GM21367 (cell line): ENCODE measurements around the gene MACF1.

ENCODE experiments used
- ATAC-seq: cut with Tn5 transposase; IDR thresholded peaks from one replicate; pipeline ENCODE4 v1.9.1; 2021; ENCODE audit not compliant: unreplicated experiment

MACF1 gene

DNA sequence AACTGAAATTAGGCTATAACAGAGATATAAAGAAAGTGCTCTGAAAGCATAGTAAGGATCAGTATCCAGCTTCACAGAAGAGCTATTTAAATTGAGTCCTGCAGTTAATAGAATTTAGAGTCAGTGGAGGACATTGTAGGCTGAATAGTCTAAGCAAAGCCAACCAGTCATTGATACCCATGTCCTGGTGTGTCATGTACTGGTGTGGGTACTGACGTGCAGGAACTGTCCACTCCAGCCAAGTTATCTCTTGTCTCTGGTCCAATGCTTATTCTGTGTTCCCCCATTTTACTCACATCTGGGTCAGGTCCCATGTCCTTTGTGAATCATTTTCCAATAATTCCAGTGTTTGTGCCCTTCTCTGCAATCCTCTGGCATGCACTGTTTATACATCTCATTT, 90.0 kb downstream of the MACF1 start:
- no peak for ATAC-seq

DNA sequence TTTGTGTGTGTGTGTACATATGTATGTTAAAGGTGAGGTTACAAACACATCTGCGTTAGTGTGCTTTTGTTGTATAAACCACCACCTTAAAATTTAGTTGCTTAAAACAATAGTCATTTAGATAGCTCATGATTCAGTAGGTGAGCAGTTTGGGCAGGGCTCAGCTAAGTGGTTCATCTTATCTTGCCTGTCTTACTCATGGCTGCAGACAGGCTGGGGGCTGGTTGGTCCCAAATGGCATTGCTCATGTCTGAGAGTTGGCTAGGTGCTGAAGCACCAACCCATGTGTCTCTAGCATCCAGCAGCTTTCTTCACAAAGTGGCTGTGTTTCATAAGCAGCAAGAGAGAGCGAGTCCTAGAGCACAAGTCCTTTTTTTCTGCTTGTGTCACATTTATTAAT, 91.4 kb downstream of the MACF1 start:
- no peak for ATAC-seq

DNA sequence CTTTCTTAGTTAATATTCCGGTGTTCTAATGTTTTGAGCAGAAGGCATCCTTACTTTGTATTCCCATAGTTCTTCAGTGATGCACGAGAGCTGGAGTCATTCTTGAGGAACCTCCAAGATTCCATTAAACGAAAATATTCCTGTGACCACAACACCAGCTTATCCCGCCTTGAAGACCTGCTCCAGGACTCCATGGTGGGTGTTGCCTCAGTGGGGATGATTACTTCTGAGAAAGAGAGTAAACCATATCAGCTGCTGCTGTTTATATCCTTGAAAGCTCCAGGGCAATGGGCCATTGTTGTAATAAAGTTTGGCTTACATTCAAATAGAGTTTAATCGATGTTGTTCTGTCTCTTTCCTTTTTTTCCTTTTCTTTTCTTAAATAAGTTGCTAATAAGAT, 93.1 kb downstream of the MACF1 start:
- no peak for ATAC-seq

DNA sequence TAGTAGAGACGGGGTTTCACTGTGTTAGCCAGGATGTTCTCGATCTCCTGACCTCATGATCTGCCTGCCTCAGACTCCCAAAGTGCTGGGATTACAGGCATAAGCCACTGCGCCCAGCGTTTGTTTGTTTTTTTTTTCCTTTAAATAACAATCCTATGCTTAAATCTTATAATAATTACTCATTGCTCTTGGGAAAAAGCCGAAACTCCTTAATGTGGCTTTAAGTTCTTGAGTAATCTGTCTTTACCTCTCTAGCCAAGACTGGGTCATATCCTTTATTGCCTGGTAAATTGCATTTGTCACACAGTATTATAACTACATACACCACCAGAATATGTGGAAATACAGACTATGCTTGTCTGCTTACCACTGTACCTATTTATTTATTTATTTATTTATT, 97.1 kb downstream of the MACF1 start:
- no peak for ATAC-seq

GRCh38 chr1:39305555-39305954, 101.1 kb downstream of the MACF1 start:
- ATAC-seq: no peak

- no peak for ATAC-seq
These were observed 105.5 kb downstream of the MACF1 start for GRCh38 chr1:39310015-39310414.

DNA sequence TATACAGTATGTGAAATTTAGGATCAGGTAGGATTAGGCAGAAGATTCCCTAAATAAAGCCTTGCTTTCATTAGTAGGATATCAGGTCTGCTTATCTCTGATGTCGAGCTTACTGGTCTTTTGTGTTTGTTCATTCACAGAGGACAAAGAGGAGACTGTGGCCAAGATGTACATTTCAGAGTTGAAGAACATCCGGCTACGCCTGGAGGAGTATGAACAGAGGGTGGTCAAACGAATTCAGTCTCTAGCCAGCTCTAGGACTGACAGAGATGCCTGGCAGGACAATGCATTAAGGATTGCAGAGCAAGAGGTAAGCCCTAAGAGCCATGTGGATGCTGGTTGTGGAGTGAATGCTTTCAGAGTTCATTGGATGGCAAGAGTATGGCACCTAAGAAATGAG, 106.2 kb downstream of the MACF1 start:
- ATAC-seq: no peak

GRCh38 chr1:39317111-39317510, 112.6 kb downstream of the MACF1 start:
- ATAC-seq: no peak

- ATAC-seq: no peak
These were observed 113.6 kb downstream of the MACF1 start for GRCh38 chr1:39317910-39318633.

- no peak for ATAC-seq
These were observed 117.5 kb downstream of the MACF1 start for GRCh38 chr1:39321979-39322378.

DNA sequence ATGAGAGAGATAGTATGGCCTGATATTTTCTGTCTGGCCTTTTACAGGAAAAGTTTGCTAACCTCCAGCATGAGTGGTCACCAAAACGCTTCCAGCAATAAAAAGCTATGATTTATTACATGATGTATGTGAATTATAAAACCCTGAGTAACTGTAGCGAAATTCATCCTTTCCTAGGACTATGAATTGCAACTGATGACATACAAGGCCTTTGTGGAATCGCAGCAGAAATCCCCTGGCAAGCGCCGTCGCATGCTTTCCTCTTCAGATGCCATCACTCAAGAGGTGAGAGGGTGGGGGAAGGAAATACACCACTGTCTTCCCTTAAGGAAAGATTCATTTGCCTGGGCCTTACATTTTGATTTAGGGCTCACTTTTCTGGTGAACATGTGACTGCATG, 117.9 kb downstream of the MACF1 start:
- no peak for ATAC-seq

- no peak for ATAC-seq
These were observed 120.4 kb downstream of the MACF1 start for GRCh38 chr1:39324888-39325287.

DNA sequence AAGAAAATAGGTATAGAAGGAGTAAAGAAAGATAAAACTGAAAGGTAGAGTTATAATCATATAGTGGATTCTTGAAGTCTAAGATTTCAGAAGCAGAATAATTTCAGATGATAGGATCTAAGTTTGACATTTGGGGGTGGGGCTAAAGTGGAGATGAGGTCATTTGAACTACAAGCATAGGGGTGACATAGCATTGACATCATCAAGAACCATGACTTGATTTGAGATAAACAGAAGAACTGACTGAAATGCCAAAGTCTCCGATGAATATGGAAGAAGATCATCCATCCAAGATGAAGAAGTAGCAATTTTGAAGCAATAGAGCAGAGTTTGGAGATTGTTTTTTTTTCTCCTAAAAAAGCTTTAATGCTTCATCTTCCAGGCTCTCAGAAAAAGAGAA, 122.3 kb downstream of the MACF1 start:
- ATAC-seq: no peak

DNA sequence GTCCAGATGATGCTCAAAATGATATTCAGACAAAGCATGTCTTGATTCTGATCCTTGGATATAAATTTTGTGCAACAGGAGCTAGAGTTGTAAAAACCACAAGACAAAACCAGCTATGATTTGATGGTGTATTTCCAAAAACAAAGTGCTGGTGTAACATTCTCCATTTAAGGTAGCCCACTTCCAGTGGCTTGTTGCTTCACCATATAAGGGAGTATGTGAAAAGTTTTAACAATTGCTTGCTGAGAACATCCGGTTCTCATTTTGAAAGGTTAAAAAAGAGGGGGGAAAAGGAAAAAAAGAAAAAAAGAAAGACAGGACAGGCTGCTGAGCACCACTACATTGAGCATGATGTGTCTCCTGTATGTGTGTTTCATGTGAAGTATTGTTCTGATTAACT, 123.6 kb downstream of the MACF1 start:
- ATAC-seq: no peak

GRCh38 chr1:39328586-39329121, 124.2 kb downstream of the MACF1 start:
- ATAC-seq: no peak

- ATAC-seq: no peak
These were observed 127.2 kb downstream of the MACF1 start for GRCh38 chr1:39331647-39332046.

DNA sequence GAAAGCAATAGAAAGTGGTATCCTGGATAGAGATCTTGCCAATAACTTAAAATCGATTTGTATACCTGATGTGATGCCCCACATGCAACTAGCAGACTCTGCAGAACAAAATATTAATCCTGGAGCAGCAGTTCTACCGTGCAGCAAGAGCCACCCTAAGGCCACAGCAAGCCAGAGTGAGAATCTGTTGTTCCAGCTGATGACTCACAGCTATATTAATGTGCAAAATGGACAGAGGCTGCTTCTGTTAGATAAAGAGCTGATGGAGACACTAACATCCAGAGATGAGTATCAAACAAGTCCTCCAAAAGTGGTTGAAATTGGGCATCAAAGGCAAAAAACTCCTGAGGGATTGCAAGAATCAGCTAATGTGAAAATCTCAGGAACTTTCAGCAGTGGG, 127.8 kb downstream of the MACF1 start:
- no peak for ATAC-seq

- ATAC-seq: no peak
These were observed 128.3 kb downstream of the MACF1 start for GRCh38 chr1:39332828-39333227.

- ATAC-seq: no peak
These were observed 128.8 kb downstream of the MACF1 start for GRCh38 chr1:39333296-39333695.

DNA sequence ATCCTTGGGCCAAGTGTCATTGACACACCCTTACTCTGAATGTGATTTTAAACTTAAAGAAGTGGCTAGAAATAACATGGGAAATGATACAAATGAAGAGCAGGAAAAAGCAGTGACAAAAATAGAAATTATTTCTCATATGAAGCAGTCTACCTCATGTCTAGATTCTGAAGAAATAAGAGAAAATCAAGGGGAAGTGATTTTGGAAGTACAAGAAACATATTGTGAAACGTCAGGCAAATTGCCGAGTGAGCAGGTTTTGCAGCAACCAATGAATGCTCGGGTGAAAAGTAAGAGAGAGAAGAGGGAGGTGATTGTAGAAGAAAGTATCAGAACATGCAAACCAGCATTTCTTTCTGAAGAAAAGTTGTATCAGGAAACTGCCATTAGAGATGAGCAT, 130.7 kb downstream of the MACF1 start:
- no peak for ATAC-seq

DNA sequence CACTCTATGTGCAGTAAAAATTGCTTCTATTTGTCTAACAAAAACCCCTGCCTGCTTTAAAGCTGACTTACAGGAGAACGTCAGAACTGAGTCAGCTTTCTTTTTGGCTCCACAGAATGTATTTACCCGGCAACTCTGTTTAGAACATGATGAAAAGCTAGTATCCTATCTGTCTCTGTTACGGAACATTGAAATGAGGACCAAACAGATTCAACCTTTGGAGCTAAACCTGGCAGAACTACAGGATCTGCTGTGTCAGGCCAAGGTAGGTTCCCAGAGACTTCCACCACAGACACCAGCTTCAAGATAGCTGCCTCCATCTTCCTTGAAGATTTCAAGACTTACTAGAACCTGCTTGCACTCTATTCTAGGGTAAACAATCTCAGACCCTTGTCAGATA, 132.6 kb downstream of the MACF1 start:
- ATAC-seq: no peak

- no peak for ATAC-seq
These were observed 138.3 kb downstream of the MACF1 start for GRCh38 chr1:39342776-39343175.
